SU-DHL-6 (cell line): ENCODE results near the gene SLC25A29.

ENCODE experiments used
- H2AFZ ChIP-seq: fragments of 200-600 bp; sonication (generic); 2 replicates; pipeline ENCODE4 v1.6.1; 2014; ENCODE audit warnings: low read depth, mild to moderate bottlenecking, moderate library complexity, mixed read lengths, antibody characterized with exemption, low read length; ENCODE audit not compliant: severe bottlenecking
- H3F3A ChIP-seq: fragments of 200-600 bp; shearing (Covaris generic); 2 replicates; pipeline ENCODE4 v1.6.0; 2016; ENCODE audit warnings: antibody characterized with exemption, mild to moderate bottlenecking; ENCODE audit not compliant: insufficient read depth
- H3K27ac ChIP-seq: fragments of 200-600 bp; sonication (generic); 2 replicates; pipeline ENCODE4 v1.5.1; 2016; ENCODE audit warnings: low read depth, mild to moderate bottlenecking, low read length, moderate library complexity, mixed read lengths
- H3K27me3 ChIP-seq: fragments of 200-600 bp; sonication (generic), shearing (Covaris generic); 2 replicates; pipeline ENCODE4 v1.6.0; 2014; ENCODE audit warnings: mild to moderate bottlenecking, low read length
- H3K36me3 ChIP-seq: fragments of 200-600 bp; sonication (generic); 2 replicates; pipeline ENCODE4 v1.6.1; 2014; ENCODE audit warnings: mild to moderate bottlenecking, low read length, mixed read lengths
- H3K4me2 ChIP-seq: fragments of 300-600, 200-600 bp; shearing (Covaris generic), sonication (generic); 2 replicates; pipeline ENCODE4 v1.6.0; 2014; ENCODE audit warnings: low read length, low read depth, mild to moderate bottlenecking; ENCODE audit not compliant: poor library complexity, severe bottlenecking
- H3K4me3 ChIP-seq: fragments of 200-600 bp; sonication (generic); 2 replicates; pipeline ENCODE4 v1.5.1; 2014; ENCODE audit warnings: antibody characterized with exemption, low read length, mild to moderate bottlenecking, mixed read lengths; ENCODE audit not compliant: insufficient read depth, poor library complexity, severe bottlenecking
- H3K79me2 ChIP-seq: fragments of 200-600 bp; sonication (generic); 2 replicates; pipeline ENCODE4 v1.6.1; 2014; ENCODE audit warnings: mild to moderate bottlenecking, low read length, moderate library complexity; ENCODE audit not compliant: insufficient read depth
- H3K9ac ChIP-seq: fragments of 200-600 bp; sonication (generic); 2 replicates; pipeline ENCODE4 v1.7.0; 2014; ENCODE audit warnings: mild to moderate bottlenecking, low read length
- H3K9me2 ChIP-seq: fragments of 200-600 bp; sonication (generic); replicated peaks from 2 replicates; pipeline ENCODE4 v1.6.1; 2014; ENCODE audit warnings: low read length; ENCODE audit not compliant: insufficient read depth
- H3K9me3 ChIP-seq: fragments of 200-600 bp; sonication (generic); 2 replicates; pipeline ENCODE4 v1.6.1; 2014; ENCODE audit warnings: low read length, mixed read lengths; ENCODE audit not compliant: insufficient read depth
- H4K20me1 ChIP-seq: fragments of 200-600 bp; sonication (generic); 2 replicates; pipeline ENCODE4 v1.6.1; 2014; ENCODE audit warnings: low read depth, mild to moderate bottlenecking, antibody characterized with exemption, low read length, moderate library complexity, mixed read lengths
- CTCF ChIP-seq: fragments of 200-600 bp; sonication (generic); IDR thresholded peaks from one replicate; pipeline ENCODE4 v1.5.1; 2017; ENCODE audit warnings: antibody characterized with exemption, mild to moderate bottlenecking, low read length, moderate library complexity; ENCODE audit not compliant: insufficient read depth, poor library complexity, severe bottlenecking
- EZH2phosphoT487 ChIP-seq: fragments of 200-600 bp; sonication (generic), shearing (Covaris generic); conservative IDR thresholded peaks from 2 replicates; pipeline ENCODE4 v1.6.1; 2018; ENCODE audit warnings: mild to moderate bottlenecking, antibody characterized with exemption, low read length, moderate library complexity, mixed read lengths

The SLC25A29 gene

DNA sequence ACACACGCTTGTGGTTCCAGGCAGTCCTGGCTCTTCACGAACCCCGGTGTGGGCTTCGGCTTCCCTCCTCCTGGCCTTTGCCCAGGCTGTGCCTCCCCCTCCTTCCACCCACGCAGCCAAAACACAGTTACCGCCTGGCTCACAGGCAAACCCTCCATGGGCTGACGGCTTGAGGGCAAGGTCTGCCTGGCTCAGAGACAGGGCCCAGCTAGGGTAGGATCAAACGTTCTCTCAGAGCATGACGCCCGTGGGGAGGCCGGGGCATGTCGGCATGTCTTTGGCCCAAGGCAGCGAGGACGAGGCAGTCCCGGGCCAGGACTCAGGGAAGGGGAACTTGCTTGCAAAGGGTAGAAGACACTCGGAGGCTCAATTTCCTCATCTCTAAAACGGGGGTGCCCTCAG, 19.0 kb upstream of the SLC25A29 start:
- Histone ChIP-seq H2AFZ (no peak overlapping the region), H3K9ac (no peak overlapping the region), H3K9me2 (no peaks in the 10 kb centered on the region), H3K79me2 (no peaks in the 10 kb centered on the region), H3F3A (no peaks in the 10 kb centered on the region), H3K27ac (no peak overlapping the region), H3K9me3 (no peaks in the 10 kb centered on the region), H3K4me3 (no peak overlapping the region), H3K36me3 (no peaks in the 10 kb centered on the region), H4K20me1 (no peaks in the 10 kb centered on the region), H3K27me3 (no peaks in the 10 kb centered on the region), H3K4me2 (no peak overlapping the region)
- no peak for TF ChIP-seq EZH2phosphoT487
- TF ChIP-seq CTCF = no peak

DNA sequence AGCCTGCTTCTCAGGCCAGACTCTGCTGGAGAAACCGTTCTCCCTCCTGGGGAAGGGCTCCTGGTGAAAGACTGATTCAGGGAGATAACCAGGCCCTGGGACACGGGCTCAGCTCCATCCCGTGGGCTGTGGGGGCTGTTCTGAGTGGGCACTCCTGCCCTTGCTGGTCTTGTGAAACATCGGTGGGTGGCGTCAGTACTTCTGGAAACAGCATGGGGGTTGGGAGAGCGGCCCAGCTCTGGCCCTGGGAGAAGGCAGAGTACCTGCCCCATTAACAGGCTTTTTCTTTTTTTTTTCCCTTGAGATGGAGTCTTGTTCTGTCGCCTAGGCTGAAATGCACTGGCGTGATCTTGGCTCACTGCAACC, 17.7 kb upstream of the SLC25A29 start:
- H3K9ac ChIP-seq = no peak overlapping the region
- no peak overlapping the region for H3K4me2 ChIP-seq
- H3K9me2 ChIP-seq = no peaks in the 10 kb centered on the region
- TF ChIP-seq EZH2phosphoT487 = no peak
- no peak for TF ChIP-seq CTCF
- H3K9me3 ChIP-seq = no peaks in the 10 kb centered on the region
- H3K79me2 ChIP-seq = no peaks in the 10 kb centered on the region
- no peaks in the 10 kb centered on the region for H3K36me3 ChIP-seq
- no peaks in the 10 kb centered on the region for H3F3A ChIP-seq
- H3K4me3 ChIP-seq = no peak overlapping the region
- H2AFZ ChIP-seq = no peak overlapping the region
- H4K20me1 ChIP-seq = no peaks in the 10 kb centered on the region
- H3K27me3 ChIP-seq = no peaks in the 10 kb centered on the region
- H3K27ac ChIP-seq = no peak overlapping the region

DNA sequence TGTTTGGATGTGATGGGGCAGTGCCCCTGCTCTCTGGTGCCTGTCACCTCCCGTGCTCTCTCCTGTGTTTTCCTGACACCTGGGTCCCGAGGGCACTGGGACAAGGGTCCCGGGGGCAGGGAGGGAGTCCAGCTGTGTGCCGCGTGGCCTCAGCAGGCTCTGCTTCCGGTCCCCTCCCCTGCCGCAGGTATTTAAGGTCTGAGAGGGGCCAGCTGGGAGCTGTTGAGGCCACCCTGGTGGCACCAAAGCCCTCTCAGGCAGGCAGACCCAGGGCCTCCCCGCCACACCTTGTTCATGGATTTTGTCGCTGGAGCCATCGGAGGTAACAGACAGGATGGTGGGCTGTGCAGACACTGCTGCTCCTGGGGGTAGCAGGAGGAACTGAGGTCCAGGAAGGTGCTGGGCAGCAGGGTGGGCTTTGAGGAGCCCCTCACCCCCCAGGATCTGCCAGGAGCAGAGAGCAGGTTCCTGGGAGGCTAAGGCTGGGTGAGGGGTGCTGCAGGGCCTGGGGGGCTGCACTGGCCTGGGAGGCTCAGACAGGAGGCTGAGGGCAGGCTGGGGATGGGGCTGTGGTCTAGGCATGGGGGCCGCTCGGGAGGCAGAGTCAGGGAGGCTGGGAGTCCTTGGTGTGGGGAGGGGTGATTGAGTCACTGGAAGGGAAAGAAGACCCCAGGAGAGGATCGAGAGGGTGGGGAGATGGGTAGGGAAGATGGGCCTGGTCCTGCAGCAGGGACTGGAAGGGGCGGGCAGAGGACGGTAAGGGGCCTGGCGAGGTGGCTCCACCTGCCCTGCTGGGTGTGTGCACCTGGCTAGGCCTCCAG, 17.1 kb upstream of the SLC25A29 start, which contains the start of gene SLC25A47:
Gene SLC25A47, plus strand, starts transcription at position 219 of the 821 bp plus-strand sequence. Its CDS starts 76 bp downstream, at position 295.
- no peak for TF ChIP-seq EZH2phosphoT487
- TF ChIP-seq CTCF = no peak
- Histone ChIP-seq H4K20me1 (no peaks in the 10 kb centered on the region), H2AFZ (no peak within 1 kb of the TSS), H3K4me3 (no peak within 1 kb of the TSS), H3K36me3 (no peaks in the 10 kb centered on the region), H3K27ac (no peak within 1 kb of the TSS), H3K27me3 (no peaks in the 10 kb centered on the region), H3K9me2 (no peaks in the 10 kb centered on the region), H3K9ac (no peak within 1 kb of the TSS), H3K79me2 (no peaks in the 10 kb centered on the region), H3F3A (no peaks in the 10 kb centered on the region), H3K9me3 (no peaks in the 10 kb centered on the region), H3K4me2 (no peak within 1 kb of the TSS)
